ENCODE data around the gene ALDH1L2.
"Not testable (repeated sequence)": the region's sequence is repeated elsewhere in the genome, so short reads cannot be mapped to it uniquely, and the experiment has no call there.

Gene ALDH1L2

DNA sequence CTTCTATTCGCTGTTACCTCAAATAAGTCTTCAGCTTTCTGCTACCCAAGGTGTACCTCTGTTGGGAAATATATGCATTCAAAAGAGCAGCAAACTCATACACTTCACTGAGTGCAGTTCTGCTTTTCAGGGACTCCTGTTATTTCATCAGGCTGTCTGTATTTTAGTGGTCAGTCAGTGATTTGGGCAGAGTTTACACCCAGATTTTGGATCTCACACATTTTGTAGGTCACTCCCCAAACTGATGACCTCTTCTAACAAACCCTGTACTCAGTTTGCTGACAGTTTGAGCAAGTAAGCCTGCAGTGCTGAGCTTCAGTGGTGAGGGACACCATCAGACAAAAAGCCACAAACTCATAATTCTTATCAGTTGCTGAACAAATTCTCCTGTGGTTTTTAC lies 15.1 kb upstream of the ALDH1L2 start:
- no peak overlapping the region for H3K4me3 Mint-ChIP-seq
- H3K36me3 Mint-ChIP-seq (ENCODE audit: low read depth), result peaks cover 6% of the 10 kb centered on the region
- ATAC-seq (no peak), DNase-seq (no peak)
- H3K27ac Mint-ChIP-seq, result no peak overlapping the region
- H3K9me3 Mint-ChIP-seq, result peaks cover 17% of the 10 kb centered on the region
- no peaks in the 10 kb centered on the region for H3K4me1 Mint-ChIP-seq
- H3K27me3 Mint-ChIP-seq, result peaks cover 23% of the 10 kb centered on the region

DNA sequence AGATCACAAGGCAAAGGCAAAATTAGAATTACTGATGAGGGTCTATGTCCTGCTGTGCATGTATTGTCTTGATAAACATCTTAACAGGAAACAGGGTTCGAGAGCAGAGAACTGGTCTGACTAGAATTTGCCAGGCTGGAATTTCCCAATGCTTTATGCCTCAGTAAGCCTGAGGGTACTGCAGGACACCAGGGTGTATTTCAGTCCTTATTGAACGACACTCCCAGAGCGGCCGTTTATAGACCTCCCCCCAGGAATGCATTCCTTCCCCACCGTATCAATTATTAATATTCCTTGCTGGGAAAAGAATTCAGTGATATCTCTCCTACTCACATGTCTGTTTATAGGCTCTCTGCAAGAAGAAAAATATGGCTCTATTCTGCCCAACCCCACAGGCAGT lies 11.1 kb upstream of the ALDH1L2 start:
- not testable (repeated sequence) for H3K4me1 Mint-ChIP-seq; H3K27ac Mint-ChIP-seq; ATAC-seq; H3K36me3 Mint-ChIP-seq (ENCODE audit: low read depth); H3K4me3 Mint-ChIP-seq; DNase-seq
- Mint-ChIP-seq H3K27me3 (peaks cover 21% of the 10 kb centered on the region), H3K9me3 (peaks cover 17% of the 10 kb centered on the region)

GRCh38 chr12:105092336-105092735 lies 8.1 kb upstream of the ALDH1L2 start:
- Mint-ChIP-seq H3K27me3 (peaks cover 11% of the 10 kb centered on the region), H3K4me3 (no peak overlapping the region), H3K27ac (no peak overlapping the region), H3K9me3 (peaks cover 13% of the 10 kb centered on the region), H3K4me1 (no peaks in the 10 kb centered on the region), H3K36me3 (ENCODE audit: low read depth) (peaks cover 6% of the 10 kb centered on the region)
- ATAC-seq (no peak), DNase-seq (no peak)

DNA sequence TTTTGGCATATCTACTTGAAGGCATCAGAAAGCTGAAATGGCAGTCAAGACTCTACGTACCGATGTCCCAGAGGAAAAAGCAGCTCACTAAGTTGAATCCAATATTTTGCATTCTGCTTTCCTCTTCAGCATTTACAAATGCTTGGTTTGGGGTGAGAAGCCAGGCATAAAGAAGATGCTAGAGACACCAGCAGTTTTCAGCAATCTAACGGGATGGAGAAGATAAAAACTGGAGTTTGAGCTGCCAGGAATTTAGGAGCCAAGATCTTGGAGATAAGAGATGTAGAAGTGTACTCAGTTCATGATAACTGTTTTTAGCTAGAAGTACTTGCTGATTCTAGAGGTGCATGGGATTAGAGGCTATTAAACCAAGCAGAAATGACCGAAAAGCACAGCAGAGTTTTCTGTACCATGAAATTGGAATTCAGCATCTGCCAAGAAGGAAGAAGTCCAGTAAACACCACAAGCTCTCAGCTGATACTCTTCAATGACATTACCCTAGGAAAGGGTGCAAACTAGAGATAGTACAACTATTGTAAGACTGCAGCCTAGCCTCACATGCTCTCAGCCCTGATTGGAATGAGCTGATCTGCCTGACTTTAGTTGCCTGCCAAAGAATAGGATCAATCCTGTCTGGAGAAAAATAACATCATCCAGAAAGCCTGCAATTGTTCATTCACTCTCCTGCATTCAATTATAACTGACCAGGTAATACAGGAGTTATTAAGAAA lies 7.4 kb upstream of the ALDH1L2 start:
- Mint-ChIP-seq H3K36me3 (ENCODE audit: low read depth) (peaks cover 6% of the 10 kb centered on the region), H3K9me3 (peaks cover 14% of the 10 kb centered on the region), H3K4me3 (no peak overlapping the region), H3K27ac (no peak overlapping the region), H3K27me3 (peaks cover 11% of the 10 kb centered on the region), H3K4me1 (no peaks in the 10 kb centered on the region)
- DNase-seq (no peak), ATAC-seq (no peak)

DNA sequence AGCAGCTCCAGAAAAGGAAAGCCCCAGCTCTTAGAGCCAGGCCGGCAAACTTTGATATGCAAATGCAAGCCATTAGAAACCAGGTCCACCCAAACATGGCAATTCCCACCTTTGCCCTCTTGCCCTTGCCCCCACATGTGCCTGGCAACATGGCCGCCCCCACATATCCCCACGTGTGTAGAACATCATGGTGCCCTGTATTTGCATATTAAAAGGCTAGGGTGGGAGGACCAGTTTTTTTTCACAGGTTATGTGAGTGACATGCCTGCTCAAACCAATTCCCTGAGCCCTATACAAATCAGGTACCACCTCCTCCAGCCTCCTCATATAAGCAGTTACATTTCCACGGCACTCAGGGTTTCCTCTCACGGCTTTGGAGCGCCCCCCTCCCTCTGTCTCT lies 6.1 kb upstream of the ALDH1L2 start:
- no peak for DNase-seq
- Mint-ChIP-seq H3K4me1 (no peaks in the 10 kb centered on the region), H3K27ac (no peak overlapping the region), H3K9me3 (peaks cover 12% of the 10 kb centered on the region), H3K4me3 (no peak overlapping the region), H3K27me3 (peaks cover 17% of the 10 kb centered on the region), H3K36me3 (ENCODE audit: low read depth) (peaks cover 6% of the 10 kb centered on the region)
- no peak for ATAC-seq

DNA sequence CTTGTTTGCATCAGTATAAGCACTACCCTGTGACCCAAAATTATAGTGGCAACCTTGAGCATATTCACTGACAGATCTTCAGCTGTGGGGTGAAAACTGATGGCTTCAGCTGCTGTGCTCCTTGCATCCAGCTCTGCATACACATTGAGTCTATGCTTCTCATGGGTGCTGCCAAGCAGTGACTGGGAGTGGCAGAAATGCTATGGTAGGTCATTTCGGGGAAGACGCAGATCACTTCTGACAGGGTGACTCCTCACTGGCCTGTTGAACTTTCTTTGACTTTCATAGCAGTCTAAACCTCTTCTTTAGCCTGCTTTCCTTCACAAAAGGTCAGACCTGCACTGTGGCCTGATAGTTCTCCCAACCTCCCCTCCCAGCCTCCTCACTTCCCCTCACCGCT lies 5.6 kb upstream of the ALDH1L2 start:
- ATAC-seq, result no peak
- Mint-ChIP-seq H3K36me3 (ENCODE audit: low read depth) (peaks cover 2% of the 10 kb centered on the region), H3K4me1 (no peaks in the 10 kb centered on the region), H3K27me3 (peaks cover 18% of the 10 kb centered on the region), H3K9me3 (peaks cover 13% of the 10 kb centered on the region), H3K4me3 (no peak overlapping the region), H3K27ac (no peak overlapping the region)
- DNase-seq, result no peak

DNA sequence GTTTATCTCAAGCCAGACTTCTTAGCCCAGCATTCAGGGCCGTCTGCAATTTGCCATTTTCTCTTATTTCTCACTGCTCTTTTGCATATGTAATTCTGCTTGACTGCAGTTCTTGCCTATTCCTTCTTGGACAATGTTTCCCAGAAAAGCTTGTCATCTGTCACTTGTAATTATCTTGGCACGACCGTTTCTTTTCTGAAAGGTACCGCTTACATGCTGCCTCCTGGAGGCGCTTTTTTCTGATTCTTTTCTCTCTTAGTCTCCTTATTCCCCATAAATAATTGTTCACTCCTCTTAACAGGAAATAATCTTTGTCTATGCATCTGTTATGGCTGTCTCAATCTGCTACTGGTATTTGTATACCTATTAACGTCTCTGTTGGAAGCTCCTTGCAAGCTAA lies 1.2 kb upstream of the ALDH1L2 start:
- ATAC-seq (no peak), DNase-seq (no peak)
- Mint-ChIP-seq H3K36me3 (ENCODE audit: low read depth) (peaks cover 2% of the 10 kb centered on the region), H3K4me3 (peak overlapping the region; percentile 27), H3K4me1 (peaks cover 8% of the 10 kb centered on the region), H3K9me3 (peaks cover 13% of the 10 kb centered on the region), H3K27me3 (peaks cover 24% of the 10 kb centered on the region), H3K27ac (no peak overlapping the region)

GRCh38 chr12:105083551-105084105 lies 630 bp downstream of the ALDH1L2 start:
- Mint-ChIP-seq H3K4me1 (peaks cover 8% of the 10 kb centered on the region), H3K27ac (peak overlapping the region; percentile 18), H3K27me3 (peaks cover 24% of the 10 kb centered on the region), H3K36me3 (ENCODE audit: low read depth) (peaks cover 2% of the 10 kb centered on the region), H3K4me3 (peak overlapping the region; percentile 80), H3K9me3 (peaks cover 13% of the 10 kb centered on the region)
- DNase-seq (peak; percentile 13), ATAC-seq (peak; percentile 37)

DNA sequence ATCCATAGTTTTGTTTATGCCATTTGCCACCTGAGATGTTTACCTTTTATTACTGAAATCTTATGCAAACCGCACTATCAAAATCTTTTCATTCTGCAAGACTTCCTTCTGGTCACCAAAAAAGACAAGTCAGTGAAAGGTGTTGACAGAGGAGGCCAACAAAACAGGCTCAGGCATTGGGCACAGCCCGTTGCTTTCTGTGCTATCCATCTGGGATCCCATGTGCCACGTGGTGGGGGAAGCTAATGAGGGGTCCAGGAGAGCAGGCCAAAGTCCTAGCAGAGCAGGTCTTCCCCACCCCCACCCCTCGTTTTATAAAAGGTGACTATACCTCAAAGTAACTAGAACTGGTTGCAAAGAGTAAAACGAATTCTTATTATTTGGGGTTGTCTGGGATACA lies 1.2 kb downstream of the ALDH1L2 start:
- DNase-seq (no peak), ATAC-seq (no peak)

DNA sequence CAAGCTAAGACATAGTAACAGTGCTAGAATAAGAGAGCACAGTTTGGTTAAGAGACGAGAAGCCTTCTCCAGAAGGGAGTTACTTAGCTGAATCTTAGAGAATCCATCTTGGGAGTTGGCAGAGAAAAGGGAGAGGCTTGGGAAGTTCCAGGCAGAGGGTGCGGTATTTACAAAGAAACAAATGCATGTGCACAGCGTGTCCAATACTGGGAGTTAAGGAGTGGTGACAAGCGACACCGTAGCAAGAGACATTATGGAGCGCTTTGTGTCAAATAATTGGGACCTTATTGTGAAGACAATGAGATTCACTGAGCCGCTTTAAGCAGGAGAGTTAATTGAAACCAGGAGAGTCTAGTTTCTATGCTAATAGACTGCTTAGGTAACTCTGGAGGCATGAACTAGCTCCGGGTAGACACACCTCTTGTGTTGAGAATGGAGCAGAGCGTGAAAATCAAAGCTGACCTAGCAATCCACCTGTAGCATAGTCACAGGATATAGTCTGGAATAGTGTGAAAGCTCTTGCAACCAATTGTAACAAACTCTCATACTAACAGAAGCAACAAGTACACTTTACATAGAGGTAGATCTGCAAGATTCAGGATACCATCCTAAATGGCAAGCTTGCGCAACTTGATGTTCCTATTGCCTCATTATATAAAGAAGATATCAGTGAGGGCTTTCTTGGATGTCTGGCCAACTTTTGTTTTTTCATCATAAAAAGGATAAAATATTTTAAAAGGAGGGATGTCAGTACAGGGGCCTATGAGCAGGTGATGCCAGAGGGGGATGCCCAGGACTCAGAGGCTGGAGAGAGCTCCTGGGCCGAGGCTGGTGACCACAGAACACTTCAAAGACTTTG lies 5.3 kb downstream of the ALDH1L2 start:
- H3K27ac Mint-ChIP-seq, result no peak overlapping the region
- no peaks in the 10 kb centered on the region for H3K36me3 Mint-ChIP-seq (ENCODE audit: low read depth)

More for the DNA sequence above, 1.2 kb downstream of the ALDH1L2 start:
- Mint-ChIP-seq H3K9me3 (peaks cover 13% of the 10 kb centered on the region), H3K27ac (no peak overlapping the region), H3K4me1 (peaks cover 8% of the 10 kb centered on the region), H3K36me3 (ENCODE audit: low read depth) (peaks cover 2% of the 10 kb centered on the region), H3K4me3 (peak overlapping the region; percentile 31), H3K27me3 (peaks cover 24% of the 10 kb centered on the region)

DNA sequence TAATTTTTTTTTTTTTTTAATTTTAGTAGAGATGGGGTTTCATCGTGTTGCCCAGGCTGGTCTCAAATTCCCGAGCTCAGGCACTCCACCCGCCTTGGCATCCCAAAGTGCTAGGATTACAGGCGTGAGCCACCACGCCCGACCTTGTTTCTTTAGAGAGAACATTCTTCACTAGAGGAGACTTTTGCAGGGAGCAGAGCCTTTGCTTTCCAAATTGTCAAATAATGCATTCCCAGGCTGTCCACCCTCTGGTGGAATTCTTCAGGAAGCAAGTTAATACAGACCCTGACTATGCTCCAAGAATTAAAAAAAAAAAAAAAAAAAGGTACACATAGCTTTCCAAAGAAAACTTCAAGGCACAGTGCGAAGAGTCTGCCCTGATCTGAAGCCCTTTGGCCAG lies 6.8 kb downstream of the ALDH1L2 start:
- peaks cover 4% of the 10 kb centered on the region for H3K27me3 Mint-ChIP-seq
- H3K4me3 Mint-ChIP-seq, result no peak overlapping the region
- no peaks in the 10 kb centered on the region for H3K4me1 Mint-ChIP-seq
- ATAC-seq (no peak), DNase-seq (no peak)
- H3K27ac Mint-ChIP-seq, result no peak overlapping the region
- H3K9me3 Mint-ChIP-seq, result no peaks in the 10 kb centered on the region
- no peaks in the 10 kb centered on the region for H3K36me3 Mint-ChIP-seq (ENCODE audit: low read depth)

More for the DNA sequence above, 5.3 kb downstream of the ALDH1L2 start:
- ATAC-seq (no peak), DNase-seq (no peak)
- Mint-ChIP-seq H3K9me3 (no peaks in the 10 kb centered on the region), H3K27me3 (peaks cover 16% of the 10 kb centered on the region), H3K4me1 (peaks cover 6% of the 10 kb centered on the region), H3K4me3 (no peak overlapping the region)

DNA sequence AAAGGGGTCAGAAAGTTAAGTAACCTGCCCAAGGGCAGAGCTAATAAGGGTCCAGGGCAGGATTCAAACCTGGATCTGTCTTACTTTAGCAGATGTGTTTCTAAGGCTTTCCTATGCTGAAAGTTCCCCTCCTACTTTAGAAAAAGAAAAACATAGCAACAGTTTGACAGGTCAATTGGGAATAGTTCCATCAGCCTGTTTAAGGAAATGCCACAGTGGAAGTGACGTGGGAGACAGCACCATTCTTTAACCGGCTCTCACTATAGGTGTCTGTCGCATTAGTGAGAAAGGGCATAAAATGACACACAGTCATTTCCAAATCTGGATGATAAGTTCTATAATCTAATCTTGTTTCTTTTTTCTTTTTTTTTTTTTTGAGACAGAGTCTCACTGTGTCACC lies 7.3 kb downstream of the ALDH1L2 start:
- Mint-ChIP-seq H3K4me3 (no peak overlapping the region), H3K9me3 (no peaks in the 10 kb centered on the region), H3K27ac (no peak overlapping the region), H3K4me1 (no peaks in the 10 kb centered on the region), H3K36me3 (ENCODE audit: low read depth) (no peaks in the 10 kb centered on the region), H3K27me3 (no peaks in the 10 kb centered on the region)
- no peak for ATAC-seq
- DNase-seq, result no peak

GRCh38 chr12:105076098-105076497 lies 8.2 kb downstream of the ALDH1L2 start:
- H3K4me1 Mint-ChIP-seq, result no peaks in the 10 kb centered on the region
- H3K27ac Mint-ChIP-seq, result no peak overlapping the region
- H3K9me3 Mint-ChIP-seq, result no peaks in the 10 kb centered on the region
- H3K27me3 Mint-ChIP-seq, result no peaks in the 10 kb centered on the region
- H3K36me3 Mint-ChIP-seq (ENCODE audit: low read depth), result no peaks in the 10 kb centered on the region
- no peak overlapping the region for H3K4me3 Mint-ChIP-seq
- ATAC-seq, result no peak
- no peak for DNase-seq

DNA sequence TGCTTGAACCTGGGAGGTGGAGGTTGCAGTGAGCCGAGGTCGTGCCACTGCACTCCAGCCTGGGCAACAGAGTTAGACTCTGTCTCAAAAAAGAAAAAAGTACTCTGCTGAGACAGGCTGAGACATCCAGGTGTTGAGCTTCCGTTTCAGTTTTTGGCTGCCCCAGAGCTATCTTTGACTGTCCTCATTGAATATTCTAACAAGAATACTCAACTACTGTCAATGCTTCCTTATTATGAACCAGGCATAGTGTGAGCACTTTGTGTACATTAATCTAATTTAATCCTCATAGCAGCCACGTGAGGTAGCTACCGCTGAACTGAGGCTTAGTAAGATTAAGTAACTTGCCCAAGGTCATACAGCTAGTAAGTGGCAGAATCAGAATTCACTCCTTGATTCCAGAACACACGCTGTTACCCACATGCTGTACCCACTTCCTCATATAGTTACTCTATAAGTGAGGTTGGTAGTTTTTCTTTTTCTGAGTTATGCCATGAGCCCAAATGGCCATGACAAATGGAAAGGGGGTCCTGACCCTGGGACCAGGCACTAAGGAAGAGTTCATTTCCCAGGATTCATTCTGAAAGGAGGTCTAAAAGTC lies 11.3 kb downstream of the ALDH1L2 start:
- Mint-ChIP-seq H3K9me3 (no peaks in the 10 kb centered on the region), H3K4me1 (no peaks in the 10 kb centered on the region), H3K36me3 (ENCODE audit: low read depth) (no peaks in the 10 kb centered on the region), H3K4me3 (no peak overlapping the region), H3K27me3 (no peaks in the 10 kb centered on the region), H3K27ac (no peak overlapping the region)
- ATAC-seq (no peak), DNase-seq (no peak)

Measured in activated naive CD8-positive, alpha-beta T cell treated with anti-CD3 and anti-CD28 coated beads, Interleukin-2, amount 50 U/mL, for 24 hours (primary cell).